H1 (cell line): ENCODE measurements around the gene LCN2.

ENCODE experiments used
- EGR1 ChIP-seq: IDR thresholded peaks from 2 replicates; pipeline ENCODE4 v1.6.1; 2011; ENCODE audit warnings: low read depth, low read length, borderline replicate concordance
- EP300 ChIP-seq, 2 experiments: IDR thresholded peaks; 1 replicate in 1 of 2; 2 replicates in 1 of 2; pipeline ENCODE4 v1.6.1; 2011 to 2012; ENCODE audit warnings: low read depth in 2 of 2, low read length in 2 of 2, mild to moderate bottlenecking in 2 of 2, borderline replicate concordance in 1 of 2, inconsistent platforms in 1 of 2, moderate library complexity in 1 of 2
- EZH2 ChIP-seq: fragments of 200-600 bp; sonication (generic); IDR thresholded peaks from 2 replicates; pipeline ENCODE4 v1.7.1; 2012; ENCODE audit warnings: low read depth, mild to moderate bottlenecking, moderate library complexity, low read length, inconsistent platforms; ENCODE audit not compliant: severe bottlenecking
- POLR2A ChIP-seq, 2 experiments: IDR thresholded peaks; 1 replicate in 1 of 2; 2 replicates in 1 of 2; pipeline ENCODE4 v1.6.1; 2011; ENCODE audit warnings: low read depth in 2 of 2, low read length in 2 of 2, mild to moderate bottlenecking in 2 of 2; ENCODE audit errors: control extremely low read depth in 1 of 2
- TF ChIP-seq, protein P1 (sequence below), 3 experiments: IDR thresholded peaks; 1 replicate in 2 of 3; 2 replicates in 1 of 3; pipeline versions ENCODE4 v1.5.1 to v1.6.1; 2011; ENCODE audit warnings: low read length in 3 of 3, mild to moderate bottlenecking in 3 of 3, inconsistent platforms in 2 of 3, low read depth in 1 of 3, moderate library complexity in 1 of 3; ENCODE audit not compliant: insufficient read depth in 1 of 3; ENCODE audit errors: control extremely low read depth in 1 of 3
- TF ChIP-seq, protein P2 (sequence below): IDR thresholded peaks from 2 replicates; pipeline ENCODE4 v1.6.1; 2011; ENCODE audit warnings: low read length, improper control_type of control experiment
- TF ChIP-seq, protein P3 (sequence below): IDR thresholded peaks from 2 replicates; pipeline ENCODE4 v1.6.1; 2011; ENCODE audit warnings: low read depth, mild to moderate bottlenecking, low read length; ENCODE audit not compliant: insufficient read depth

DNA sequence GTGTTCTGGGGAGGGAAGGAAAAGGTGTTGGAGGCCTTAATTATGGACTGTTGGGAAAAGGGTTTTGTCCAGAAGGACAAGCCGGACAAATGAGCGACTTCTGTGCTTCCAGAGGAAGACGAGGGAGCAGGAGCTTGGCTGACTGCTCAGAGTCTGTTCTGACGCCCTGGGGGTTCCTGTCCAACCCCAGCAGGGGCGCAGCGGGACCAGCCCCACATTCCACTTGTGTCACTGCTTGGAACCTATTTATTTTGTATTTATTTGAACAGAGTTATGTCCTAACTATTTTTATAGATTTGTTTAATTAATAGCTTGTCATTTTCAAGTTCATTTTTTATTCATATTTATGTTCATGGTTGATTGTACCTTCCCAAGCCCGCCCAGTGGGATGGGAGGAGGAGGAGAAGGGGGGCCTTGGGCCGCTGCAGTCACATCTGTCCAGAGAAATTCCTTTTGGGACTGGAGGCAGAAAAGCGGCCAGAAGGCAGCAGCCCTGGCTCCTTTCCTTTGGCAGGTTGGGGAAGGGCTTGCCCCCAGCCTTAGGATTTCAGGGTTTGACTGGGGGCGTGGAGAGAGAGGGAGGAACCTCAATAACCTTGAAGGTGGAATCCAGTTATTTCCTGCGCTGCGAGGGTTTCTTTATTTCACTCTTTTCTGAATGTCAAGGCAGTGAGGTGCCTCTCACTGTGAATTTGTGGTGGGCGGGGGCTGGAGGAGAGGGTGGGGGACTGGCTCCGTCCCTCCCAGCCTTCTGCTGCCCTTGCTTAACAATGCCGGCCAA lies 40.8 kb upstream of the LCN2 start:
- TF ChIP-seq EGR1 (no peak), EZH2 (no peak), POLR2A (IDR thresholded peaks at IDR 0.05; ENCODE audit: control extremely low read depth in 1 of 2, low read depth in 2 of 2, low read length in 2 of 2) (no peak), EP300 (IDR thresholded peaks at IDR 0.05; ENCODE audit: borderline replicate concordance in 1 of 2, low read depth in 2 of 2, low read length in 2 of 2) (no peak)
- TF ChIP-seq, protein P1, sequence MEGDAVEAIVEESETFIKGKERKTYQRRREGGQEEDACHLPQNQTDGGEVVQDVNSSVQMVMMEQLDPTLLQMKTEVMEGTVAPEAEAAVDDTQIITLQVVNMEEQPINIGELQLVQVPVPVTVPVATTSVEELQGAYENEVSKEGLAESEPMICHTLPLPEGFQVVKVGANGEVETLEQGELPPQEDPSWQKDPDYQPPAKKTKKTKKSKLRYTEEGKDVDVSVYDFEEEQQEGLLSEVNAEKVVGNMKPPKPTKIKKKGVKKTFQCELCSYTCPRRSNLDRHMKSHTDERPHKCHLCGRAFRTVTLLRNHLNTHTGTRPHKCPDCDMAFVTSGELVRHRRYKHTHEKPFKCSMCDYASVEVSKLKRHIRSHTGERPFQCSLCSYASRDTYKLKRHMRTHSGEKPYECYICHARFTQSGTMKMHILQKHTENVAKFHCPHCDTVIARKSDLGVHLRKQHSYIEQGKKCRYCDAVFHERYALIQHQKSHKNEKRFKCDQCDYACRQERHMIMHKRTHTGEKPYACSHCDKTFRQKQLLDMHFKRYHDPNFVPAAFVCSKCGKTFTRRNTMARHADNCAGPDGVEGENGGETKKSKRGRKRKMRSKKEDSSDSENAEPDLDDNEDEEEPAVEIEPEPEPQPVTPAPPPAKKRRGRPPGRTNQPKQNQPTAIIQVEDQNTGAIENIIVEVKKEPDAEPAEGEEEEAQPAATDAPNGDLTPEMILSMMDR (IDR thresholded peaks at IDR 0.05; ENCODE audit: control extremely low read depth in 1 of 3, insufficient read depth in 1 of 3, low read depth in 1 of 3, low read length in 3 of 3) = no peak
- TF ChIP-seq, protein P2, sequence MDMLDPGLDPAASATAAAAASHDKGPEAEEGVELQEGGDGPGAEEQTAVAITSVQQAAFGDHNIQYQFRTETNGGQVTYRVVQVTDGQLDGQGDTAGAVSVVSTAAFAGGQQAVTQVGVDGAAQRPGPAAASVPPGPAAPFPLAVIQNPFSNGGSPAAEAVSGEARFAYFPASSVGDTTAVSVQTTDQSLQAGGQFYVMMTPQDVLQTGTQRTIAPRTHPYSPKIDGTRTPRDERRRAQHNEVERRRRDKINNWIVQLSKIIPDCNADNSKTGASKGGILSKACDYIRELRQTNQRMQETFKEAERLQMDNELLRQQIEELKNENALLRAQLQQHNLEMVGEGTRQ = no peak
- TF ChIP-seq, protein P3, sequence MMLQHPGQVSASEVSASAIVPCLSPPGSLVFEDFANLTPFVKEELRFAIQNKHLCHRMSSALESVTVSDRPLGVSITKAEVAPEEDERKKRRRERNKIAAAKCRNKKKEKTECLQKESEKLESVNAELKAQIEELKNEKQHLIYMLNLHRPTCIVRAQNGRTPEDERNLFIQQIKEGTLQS = no peak
